Fibroblast of skin of abdomen (primary cell): ENCODE data around the gene GTF3C5.
"Not testable (repeated sequence)": the region's sequence is repeated elsewhere in the genome, so short reads cannot be mapped to it uniquely, and the experiment has no call there.

Experiments
- DNase-seq: peaks from one replicate; pipeline ENCODE4 v3.0.0-alpha.2; 2013

GTF3C5 gene

DNA sequence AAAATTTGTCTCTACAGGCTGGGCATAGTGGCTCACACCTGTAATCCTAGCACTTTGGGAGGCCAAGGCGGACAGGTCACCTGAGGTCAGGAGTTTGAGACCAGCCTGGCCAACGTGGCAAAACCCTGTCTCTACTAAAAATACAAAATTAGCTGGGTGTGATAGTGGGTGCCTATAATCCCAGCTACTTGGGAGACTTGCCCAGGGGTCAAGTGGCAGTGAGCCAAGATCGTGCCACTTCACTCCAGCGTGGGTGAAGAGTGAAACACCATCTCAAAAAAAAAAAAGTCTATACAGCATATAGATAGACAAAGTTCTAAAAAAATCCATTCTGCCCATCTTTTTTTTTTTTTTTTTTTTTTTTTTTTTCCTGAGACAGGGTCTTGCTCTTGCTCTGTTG is 63.6 kb downstream of the GTF3C5 start:
- DNase-seq: not testable (repeated sequence)

DNA sequence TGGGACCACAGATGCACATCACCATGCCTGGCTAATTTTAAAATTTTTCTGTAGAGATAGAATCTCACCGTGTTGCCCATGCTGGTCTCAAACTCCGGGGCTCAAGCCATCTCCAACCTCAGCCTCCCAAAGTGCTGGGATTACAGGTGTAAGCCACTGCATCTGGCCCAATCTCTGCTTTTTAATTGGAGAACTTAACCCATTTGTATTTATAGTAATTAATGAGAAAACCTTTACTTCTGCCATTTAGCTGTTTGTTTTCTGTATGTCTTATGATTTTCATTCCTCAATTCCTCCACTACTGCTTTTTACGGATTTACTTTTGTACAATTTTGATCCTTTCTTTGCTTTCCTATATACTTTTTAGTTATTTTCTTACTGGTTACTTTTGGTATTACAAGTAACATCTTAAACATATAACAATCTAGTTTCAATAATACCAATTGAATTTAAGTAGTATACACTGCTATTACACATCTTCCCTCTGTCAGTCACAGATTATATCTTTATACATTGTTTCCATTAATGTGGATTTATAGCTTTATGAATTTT is 64.1 kb downstream of the GTF3C5 start:
- no peak for DNase-seq

DNA sequence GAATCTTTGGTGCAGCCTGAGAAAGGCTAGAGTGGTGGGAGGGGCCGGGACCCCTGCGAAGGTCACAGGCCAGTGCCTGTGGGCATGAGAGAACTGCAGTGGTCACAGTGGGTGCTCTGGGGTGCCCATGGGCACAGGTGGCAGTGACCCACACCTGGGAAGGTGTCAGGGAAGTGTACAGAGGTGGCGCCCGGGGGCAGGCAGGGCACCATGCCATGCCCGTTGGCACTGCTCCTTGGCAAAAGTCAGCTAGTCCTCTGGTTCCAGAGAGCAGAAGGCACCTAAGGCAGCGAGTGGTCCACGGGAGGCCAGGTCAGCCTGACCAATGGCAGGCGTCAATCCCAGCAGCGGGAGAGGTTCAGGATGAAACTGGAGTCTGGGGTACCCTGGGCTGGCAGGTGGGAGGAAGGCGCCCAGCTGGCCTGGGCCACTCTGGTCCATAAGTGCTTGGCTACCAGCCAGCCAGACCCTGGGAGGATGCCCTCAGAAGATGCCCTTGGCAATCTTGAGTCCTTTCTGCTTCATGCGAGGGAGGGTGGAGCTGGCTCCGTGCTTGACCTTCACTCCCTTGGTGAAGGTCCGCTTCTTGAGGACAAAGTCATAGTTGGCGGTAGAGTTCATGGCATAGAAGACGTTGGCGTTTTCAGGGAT is 67.4 kb downstream of the GTF3C5 start:
- DNase-seq: no peak

DNA sequence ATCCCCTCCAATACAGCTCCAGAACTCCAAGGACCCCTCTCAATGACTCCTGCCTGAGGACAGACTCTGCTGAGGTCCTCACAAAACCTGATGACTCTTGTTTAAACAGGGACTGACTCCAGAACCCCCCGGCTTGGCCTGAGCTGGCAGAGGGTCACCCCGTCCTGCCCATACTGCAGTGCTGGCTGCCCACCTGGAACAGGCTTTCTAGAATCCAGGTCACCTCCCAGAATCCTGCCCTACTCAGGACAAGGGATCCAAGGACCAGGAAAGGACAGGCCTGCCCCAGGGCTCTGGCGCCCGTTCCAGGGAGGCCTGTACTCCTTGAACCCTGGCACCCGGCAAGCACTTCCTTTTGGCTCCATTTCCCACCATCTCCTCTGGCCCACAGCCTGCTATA is 68.1 kb downstream of the GTF3C5 start:
- DNase-seq: no peak

DNA sequence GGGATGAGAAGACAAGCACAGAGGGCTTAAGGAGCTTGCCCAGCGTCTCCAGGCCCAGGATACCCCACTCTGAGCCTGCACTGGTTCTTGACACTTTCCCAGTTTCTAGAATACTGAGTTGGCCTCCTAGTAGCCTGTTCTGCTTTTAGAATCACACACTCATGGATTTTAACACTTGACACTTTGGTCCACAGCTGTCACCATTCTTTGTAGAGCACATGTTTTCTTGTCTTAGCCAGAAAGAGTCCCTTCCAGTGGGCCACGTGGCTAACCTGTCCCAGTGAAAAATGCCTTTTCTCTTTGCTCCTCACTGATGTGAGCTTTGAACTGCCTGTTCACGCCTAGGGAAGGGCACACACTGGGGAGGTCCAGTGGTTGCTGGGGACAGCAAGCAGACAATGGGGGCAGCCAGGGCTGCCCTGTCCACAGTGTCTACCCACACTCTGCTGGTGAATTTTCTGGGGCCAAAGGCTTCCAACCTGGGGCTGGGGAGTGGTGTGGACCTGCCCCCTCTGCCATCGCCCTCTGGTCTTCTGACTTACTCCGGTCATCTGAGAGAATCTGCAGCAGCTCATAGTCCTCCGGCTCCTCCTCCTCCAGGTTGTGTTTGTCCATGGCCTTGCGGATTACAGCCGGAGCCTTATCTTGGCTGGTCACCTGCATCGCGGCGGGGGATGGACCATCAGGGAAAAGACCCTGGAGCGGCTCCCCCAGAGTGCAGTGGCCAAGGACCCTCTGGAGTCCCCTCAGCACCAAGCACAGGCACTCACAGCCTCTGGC is 69.1 kb downstream of the GTF3C5 start:
- DNase-seq: no peak

DNA sequence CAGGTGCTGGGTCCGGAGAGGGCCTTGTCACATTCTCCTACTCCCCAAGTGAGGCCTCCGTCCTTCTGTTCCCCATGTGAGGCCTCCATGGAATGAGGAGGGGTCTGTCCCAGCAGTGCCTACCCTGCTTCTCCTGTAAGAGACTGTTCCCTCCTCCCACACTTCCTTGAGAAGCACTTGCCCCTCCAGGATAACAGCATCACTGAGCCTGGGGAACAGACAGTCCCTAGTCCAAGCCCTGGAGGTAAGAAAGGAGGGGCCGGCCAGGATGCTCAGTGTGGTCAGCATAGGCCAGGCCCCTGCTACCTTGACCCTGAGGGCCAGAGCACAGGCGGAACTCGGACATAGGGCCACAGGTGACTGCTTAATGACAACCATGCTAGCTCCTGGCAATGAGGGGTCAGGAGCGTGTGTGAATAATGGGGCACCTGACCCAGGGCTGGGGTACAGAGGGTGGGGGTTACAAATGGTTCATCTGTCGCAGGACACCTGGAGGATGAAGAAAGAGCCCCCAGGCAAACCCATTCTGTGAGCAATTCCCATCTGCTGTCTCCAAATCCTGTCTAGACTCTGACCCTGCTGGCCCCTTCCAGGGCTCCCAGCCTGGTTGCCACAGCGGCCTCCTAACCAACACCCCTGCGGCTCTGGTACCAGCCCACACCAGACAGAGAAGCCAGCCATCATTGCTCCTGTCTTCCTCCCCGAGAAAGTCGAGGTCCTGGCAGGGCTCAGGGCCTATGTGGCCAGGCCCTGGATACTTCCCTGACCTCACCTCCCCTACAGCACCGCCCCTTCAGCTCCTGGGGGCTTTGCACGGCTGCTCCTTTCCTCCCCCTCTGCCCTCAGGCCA is 69.9 kb downstream of the GTF3C5 start:
- no peak for DNase-seq

DNA sequence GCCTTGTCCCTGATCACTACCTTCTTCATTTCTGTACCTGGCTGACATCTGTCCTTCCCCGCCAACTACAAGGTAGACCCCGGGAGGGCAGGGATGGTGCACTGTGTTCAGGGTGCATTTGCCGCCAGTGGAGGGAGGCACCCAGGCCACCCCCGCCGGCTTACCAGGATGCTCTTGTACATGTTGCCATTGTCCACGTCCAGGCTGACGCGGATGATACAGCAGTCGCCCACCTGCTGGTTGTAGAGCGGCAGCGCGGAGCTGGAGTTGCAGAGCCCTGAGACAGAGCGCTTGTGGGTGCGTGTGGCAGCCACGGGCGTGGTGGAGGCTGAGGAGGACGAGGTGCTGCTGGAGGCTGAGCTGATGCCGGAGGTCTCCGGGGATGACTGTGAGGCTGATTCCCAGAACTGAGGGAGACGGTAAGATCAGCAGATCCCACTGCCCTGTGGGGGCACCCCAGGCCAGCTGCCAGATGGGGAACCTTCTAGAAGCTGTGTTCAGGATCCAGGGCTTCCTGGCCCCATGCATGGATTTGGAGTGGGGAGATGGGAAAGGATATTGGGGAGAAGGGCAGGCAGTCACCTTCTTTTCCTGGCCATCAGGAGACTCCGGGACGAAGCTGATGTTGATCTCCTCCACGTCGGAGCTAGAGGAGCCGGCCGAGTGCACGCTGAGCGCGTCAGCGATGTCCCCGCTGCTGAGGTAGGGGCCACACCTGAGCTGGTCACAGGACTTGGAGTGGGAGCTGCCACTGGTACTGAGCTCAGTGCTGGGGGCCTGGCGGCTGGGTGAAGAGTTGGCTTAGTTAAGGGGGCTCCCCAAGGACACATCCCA is 70.8 kb downstream of the GTF3C5 start:
- DNase-seq: no peak

DNA sequence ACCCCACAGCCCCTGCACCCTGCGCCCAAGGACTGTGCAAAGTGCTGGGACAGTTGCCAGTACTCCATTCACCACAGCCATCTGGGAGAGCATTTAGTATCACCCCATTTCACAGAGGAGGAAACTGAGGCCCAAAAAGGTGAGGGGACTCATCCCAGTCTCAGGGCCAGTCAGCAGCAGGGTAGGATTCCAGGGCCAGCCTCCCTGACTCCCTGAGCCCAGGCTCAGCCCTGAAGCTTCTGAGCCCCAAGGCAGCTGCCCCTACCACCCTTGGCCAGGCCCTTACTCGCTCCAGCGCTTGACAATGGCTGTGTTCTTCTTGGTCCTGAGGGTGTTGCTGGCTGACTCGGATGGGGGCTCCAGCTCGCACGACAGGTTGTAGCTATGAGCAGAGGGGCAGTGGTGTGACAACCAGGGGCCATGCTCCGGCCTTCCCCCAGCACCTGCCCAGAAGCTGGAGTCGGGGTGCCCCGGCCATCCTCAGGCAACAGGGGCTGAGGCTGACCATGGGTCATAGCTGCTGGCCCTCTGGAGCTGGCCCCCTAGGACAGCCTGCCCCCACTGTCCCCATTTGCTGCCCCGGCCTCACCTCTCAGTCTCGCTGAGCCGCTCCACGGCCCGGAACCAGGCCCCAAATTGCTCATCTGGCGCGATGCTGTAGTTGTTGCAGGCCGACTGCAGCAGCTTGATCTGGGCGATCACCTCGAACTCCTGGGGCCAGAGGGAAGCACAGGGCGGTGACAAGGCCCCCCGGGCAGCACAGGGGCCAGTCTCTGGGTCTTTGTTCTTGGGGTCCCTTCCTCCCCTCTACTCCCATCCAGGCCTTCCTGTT is 71.6 kb downstream of the GTF3C5 start:
- DNase-seq: no peak

DNA sequence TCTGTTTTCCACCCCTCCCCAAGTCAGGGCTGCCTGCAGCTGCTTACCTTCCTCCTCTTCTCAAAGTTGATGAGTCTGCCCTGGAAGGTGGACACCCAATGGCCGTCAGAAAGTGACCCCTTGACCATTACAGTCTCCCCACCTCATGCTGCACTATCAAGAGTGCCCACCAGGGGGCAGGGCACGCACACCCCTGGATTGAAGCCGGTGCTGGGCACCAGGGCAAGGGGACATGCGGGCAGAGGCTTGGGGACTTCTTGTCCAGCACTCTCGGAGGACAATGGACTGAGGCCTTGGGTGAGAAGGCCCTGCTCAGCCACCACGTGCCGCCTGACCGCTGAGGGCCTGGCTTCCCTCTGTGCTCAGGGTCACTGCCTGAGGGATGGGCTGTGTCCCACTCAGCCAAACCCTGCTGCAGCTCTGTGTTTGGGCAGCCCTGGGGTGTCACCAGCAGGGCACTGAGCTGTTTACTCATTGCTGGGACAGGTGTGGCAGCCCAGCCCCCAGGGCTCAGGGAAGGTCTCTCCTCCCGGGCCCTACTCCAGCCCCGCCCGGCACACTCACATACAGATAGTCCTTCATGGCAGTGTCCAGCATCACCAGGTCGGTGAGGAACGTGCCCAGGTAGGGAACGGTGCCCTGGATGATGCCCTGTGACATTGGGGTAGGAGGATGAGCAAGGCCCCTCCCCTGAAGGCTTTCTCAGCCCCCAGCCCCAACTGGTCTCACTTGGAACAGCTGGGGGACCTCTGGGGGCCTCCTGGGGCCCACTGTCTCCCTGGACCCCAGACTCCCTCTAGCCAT is 72.6 kb downstream of the GTF3C5 start:
- no peak for DNase-seq

DNA sequence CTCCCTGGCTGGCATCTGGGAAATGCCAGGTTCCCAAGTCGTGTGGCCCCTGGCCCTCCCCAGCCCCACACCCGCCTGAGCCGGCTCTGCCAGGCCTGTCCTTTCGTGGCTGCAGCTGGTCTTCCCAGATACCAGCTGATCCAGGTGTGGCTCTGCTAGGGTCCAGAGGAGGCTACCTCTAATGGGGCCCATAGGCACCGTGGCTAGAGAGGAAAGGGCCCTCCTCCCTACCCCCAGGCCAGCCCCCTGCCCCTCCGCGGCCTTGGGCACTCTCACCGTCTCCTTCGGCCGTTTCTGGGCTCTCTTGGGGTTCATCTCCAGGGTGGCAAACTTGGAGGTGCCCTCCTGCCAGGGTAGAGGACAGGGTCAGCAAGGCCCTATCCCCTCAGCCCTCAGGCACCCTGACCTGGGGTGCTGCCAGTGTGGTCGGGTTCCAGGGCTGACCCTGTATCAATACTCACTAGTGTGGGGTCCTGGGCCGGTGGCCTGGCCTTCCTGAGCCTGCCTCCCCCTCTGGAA is 73.2 kb downstream of the GTF3C5 start:
- DNase-seq: no peak

DNA sequence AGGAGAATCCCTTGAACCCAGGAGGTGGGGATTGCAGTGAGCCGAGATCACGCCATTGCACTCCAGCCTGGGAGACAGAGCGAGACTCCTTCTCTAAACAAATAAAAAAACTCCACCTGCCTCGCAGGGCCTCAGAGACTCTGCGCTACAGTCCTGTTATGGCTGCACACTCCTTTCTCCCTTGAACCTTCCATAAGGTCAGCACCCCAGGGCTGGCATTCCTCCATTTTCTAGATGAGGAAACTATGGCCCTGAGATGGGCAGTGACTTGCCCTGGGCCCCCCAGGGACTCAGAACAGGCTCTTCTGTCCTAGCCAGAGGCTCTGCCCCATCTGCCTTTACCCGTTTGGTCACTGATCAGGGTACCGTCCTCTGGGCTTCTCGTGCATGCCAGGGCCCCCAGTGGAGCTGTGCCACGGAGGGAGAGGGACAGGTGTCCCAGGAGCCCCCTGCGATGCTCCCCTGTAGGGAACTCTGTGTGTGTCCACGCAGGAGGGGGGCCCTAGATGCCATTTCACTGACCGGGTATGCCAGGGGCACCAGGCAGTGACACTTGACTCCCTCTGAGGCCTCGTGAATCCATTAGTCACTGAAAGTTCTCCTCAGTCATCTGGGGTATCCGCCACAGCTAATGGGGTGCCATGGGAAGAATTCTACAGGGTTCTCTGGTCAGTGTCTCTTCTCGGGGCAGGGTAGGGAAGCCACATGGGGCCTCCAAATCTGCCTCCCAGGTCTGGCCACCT is 74.1 kb downstream of the GTF3C5 start:
- no peak for DNase-seq

DNA sequence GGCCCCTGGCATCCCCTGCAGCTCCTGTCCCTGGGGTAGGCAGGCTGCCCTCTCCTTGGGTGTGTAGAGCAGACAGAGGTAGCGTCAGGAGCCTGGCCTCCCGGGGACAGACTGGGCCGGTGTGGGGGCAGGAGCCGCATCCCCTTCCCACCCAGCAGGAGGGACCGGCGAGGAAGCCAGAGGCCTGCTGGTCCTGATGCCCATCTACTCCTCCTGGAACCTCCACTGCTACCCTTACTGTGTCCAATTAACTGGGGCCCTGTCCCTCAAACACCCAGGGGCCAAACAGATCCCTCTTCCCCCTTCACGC is 74.6 kb downstream of the GTF3C5 start:
- no peak for DNase-seq

DNA sequence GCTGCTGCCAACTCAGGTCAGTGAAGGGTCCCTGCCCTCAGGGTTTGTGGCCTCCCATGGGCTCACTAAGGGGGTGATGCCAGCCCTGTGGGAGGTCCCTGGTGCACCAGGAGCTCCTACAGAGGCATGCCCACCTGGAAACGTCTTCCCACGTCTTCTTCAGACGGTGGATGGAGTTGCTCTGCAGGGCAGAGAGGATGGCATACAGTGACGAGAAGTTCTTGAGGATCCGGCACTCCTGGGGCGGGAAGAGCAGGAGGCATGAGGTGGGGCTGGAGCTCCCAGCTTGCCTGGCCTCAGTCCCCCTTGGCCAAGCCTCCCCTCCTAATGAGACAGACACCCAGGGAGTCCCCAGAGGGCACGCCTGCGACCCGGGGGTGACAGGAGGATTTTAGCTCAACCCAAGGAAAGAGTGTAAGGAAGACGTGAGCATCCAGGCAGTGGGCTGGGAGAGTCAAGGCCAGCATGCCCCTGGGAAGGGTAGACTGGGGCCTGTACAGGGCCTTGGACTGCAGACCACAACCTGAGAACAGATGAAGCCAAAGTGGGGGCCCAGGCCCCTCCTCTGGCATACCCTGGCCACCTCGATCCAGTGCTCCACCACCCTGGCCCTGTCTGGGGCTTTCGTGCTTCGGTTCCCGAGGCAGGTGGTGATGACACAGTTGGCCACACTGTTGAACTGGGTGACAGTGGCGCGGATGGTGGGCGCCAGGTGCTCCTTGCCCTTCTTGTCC is 75.9 kb downstream of the GTF3C5 start:
- DNase-seq: no peak

DNA sequence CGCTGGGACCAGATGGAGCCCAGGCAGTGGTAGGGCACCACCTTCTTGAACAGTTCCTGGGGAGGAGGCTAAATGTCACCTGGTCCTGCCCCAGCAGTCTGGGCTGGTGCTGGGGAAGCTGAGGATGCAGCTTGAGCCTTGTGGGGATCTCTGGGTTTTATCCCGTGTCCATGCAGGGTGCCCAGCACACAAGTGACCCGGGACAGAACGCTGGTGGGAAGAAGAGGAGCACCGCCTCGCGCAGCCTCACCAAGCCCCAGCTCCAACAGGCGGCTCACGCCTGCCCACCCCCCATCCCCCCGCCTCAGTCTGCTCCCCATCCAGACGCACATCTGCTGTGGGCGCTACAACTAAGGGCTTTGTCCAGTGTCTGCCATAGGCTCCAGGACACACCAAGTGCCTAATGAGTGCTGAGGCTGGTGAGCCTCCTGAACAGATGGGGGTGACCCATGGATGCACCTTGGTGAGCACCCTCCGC is 76.5 kb downstream of the GTF3C5 start:
- DNase-seq: no peak
